CD4-positive, alpha-beta T cell treated with Interleukin-15 for 4 hours (primary cell): ENCODE data around the gene PIGL.
"Not testable (repeated sequence)": the region's sequence is repeated elsewhere in the genome, so short reads cannot be mapped to it uniquely, and the experiment has no call there.

ENCODE experiments used
- DNase-seq: peaks from one replicate; pipeline ENCODE4 v3.0.0-alpha.2; 2020; ENCODE audit warnings: low spot score

Gene PIGL

GRCh38 chr17:16312061-16312460 lies 95.1 kb downstream of the PIGL start:
- DNase-seq: not testable (repeated sequence)

DNA sequence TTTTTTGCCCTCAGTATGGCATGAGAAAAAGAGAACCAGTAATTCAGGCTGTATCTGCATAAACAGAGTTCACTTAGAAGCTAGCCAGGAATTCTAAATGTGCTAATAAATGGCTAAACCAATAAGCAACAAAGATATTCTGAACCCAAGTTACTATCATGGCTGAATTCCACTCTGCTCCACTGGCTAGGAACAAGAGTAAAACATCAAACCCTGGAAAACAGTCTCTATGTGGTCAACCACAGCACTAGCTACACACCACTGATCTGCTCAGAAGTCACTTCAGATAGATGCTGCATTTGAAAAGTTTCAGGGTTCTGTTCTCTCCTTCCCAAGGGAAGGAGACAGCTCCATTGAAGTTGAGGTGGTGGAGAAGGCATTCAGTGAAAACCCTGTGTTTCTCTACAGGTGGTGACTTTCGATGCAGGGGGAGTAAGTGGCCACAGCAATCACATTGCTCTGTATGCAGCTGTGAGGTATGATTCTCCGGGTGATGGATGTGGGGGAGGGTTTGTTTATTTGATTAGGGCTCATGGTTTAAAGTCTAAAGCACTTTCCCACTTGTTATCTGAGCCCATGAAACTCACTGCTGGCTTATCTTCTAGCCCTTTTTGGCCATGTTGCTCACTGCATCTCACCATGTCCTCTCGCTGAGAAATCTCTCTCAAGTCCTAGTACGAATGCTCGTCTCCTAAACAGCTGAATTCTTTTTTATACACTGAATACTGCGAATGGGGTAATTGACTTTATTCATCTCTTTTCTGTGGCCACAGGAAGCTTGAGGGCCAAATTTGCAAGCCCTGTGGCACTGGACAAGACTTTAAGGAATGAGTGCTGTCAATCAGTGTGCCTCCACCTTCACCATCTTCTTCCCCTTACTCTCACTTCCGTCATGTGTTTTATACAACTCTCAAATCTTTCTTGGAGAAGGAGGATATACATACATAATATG lies 96.4 kb downstream of the PIGL start:
- DNase-seq: no peak

DNA sequence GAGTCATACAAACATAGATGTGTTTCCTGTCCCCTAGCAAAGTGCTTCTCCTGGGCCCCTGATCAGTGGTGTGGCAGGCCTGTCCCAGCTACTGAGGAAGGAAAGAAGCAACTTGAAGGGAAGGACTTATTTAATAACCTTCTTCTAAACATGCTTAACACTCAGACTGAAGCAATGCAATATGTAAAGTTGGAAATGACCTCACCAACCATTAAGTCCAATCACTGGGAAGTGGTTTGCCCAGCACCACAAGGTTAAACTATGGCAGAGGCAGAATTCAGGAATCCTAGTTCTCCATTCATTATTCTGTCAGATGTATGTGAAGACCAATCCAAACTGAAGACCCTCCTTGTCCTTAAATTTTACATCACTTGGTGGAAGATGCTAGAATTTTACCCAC lies 97.2 kb downstream of the PIGL start:
- no peak for DNase-seq

- no peak for DNase-seq
Measured at GRCh38 chr17:16314859-16315258, 97.8 kb downstream of the PIGL start.

GRCh38 chr17:16319969-16320368 lies 103.0 kb downstream of the PIGL start:
- DNase-seq: no peak

- DNase-seq: no peak
Measured at GRCh38 chr17:16322636-16323035, 105.6 kb downstream of the PIGL start.

DNA sequence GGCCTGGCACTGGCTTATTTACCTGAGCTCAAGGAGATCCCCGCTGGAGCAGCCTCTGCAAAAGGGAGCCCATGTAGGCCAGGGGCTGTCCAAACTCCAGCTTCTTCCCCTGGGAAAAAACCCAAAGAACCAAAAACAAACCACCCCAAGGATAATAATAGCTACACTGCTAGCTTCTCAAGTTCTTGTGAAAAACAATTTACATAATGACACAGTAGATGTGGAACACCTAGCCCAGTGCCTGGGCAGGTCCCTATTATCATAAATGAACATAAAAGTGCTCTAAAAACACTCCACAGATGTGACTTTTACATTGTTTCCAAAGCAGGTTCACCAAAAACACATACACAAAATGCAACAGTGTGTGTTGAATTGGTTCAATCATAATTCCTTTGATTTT lies 109.0 kb downstream of the PIGL start:
- no peak for DNase-seq

DNA sequence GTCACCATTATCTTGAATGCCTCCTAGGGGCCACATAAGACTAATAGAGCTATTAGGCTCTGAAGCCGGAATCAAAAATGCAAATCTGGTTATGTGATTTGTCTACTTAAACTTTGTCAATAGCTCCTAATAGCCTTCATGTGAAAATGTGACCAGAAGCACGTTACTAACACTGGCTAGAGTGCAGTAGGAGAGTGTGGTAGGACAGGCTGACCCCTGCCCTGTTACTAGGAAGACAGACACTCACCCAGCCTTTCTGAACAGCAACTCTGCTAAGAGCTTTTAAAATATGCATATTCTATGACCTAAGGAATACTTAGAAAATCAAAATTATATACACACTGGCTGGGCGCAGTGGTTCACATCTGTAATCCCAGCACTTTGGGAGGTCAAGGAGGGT lies 110.0 kb downstream of the PIGL start:
- no peak for DNase-seq

DNA sequence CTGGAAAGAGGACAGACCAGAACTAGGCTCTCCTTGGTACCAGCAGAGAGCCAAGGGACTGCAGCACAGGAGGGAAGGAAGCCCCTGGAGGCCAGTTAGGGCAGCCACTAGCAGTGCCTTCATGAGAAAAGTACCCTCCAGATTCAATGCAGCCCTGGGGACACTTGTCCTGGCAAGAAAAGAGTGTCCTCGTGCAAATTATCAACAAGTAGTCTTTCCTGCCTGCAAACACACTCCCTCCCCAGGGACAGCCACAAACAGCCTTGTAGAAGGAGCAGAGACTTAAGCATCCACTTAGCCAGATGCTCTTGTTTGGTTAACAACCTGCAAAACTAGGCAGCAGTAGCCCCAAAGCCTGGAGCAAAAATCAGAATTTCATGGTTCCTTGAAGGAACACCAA lies 112.0 kb downstream of the PIGL start:
- no peak for DNase-seq

GRCh38 chr17:16329519-16330271 lies 112.7 kb downstream of the PIGL start:
- DNase-seq: no peak

DNA sequence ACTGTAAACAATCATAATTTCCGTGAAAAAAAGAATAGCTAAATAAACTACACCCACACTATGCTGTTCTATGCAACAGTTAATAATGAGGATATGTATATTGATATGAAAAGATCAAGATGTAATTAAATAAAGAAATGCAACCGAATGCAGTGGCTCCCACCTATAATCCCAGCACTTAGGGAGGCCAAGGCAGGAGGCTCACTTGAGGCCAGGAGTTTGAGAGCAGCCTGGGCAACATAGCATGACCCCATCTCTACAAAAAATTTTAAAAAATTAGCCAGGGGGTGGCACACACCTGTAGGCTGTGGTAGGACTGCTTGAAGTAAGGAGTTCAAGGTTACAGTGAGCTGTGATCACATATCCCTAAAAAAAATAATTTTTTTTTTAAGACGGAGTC lies 121.4 kb downstream of the PIGL start:
- no peak for DNase-seq

- no peak for DNase-seq
Measured at GRCh38 chr17:16339402-16339801, 122.4 kb downstream of the PIGL start.

DNA sequence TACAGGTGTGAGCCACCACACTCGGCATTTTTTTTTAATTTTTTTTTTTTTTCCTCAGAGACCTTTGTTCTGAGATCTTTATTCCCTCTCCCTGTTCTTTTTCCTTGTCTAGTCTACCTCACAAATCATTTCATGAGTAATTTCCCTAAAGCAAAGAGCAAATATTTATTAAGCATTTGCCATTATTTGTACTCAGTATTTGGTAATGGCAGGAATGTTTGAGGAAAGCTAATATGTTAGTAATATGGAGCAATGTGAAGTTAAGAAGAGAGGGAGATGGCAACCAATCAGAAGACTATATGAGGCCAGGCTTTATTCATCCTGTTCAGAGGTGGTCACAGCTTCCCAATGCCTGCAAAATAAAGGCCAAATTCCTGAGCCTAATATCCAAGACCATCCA lies 122.9 kb downstream of the PIGL start:
- DNase-seq: no peak

- DNase-seq: no peak
Measured at GRCh38 chr17:16342979-16343378, 126.0 kb downstream of the PIGL start.

DNA sequence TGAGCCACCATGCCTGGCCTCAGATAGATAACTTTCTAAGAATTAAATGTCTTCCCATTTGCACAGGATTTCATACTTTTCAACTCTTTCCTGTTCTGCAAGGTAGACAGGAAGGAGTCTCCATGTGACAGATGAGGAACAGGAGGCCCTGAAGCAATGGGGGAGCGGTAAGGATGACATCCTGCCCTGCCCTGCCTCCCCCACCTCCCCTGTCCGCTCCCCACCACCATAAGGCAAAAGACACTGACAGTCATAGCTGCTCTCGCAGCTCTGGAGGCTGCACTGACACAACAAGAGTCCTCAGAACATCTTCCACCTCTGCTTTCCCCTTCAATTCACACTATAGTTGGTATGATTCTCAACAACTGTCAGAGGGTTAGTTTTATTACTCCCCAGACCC lies 126.6 kb downstream of the PIGL start:
- no peak for DNase-seq

GRCh38 chr17:16345565-16345964 lies 128.6 kb downstream of the PIGL start:
- no peak for DNase-seq

GRCh38 chr17:16346721-16347271 lies 129.8 kb downstream of the PIGL start:
- DNase-seq: no peak

- DNase-seq: no peak
Measured at GRCh38 chr17:16348586-16348985, 131.6 kb downstream of the PIGL start.

GRCh38 chr17:16349431-16349830 lies 132.4 kb downstream of the PIGL start:
- no peak for DNase-seq

DNA sequence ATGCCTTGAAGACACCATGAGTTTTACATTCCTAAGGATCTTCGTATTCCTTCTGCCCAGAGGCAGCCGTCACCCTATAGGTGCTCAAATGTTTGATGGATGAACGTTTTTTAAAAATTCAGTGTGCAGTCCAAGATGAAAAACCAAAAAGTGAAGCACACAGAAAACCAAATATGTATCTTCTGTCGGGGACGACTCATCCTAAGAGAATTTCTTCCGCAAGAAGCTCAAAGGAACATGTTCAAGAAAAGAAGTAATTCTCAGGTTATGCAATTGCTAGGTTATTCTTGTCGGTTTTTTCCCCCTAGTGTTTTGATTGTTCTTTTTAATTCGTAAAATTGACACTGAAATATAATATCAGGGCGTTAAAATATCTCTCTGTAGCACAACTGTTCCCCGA lies 134.8 kb downstream of the PIGL start:
- DNase-seq: no peak

DNA sequence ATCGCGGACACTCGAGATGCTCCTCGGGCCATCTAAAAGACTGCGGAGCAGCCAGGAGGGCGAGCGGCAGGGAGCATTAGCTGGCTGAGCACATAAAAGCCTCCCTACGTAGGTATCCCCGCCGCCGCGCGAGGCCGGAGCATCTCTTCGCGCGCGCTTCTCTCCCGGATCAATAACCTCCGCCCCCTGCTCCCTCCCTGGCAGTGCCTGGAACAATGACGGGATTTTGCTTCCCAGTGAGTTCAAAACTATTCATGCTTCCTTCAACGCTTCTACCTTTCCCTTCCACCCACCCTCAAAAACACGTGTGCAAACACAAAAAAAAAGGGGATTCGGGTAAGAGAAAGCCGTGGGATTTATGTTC lies 135.3 kb downstream of the PIGL start:
- DNase-seq: no peak

GRCh38 chr17:16352667-16353316 lies 135.8 kb downstream of the PIGL start:
- no peak for DNase-seq
